HG03175 (cell line): ENCODE measurements around the gene CCM2.

Experiments
- ATAC-seq: cut with Tn5 transposase; IDR thresholded peaks from one replicate; pipeline ENCODE4 v1.9.1; 2021; ENCODE audit warnings: mild to moderate bottlenecking, moderate library complexity; ENCODE audit not compliant: unreplicated experiment

Gene CCM2

DNA sequence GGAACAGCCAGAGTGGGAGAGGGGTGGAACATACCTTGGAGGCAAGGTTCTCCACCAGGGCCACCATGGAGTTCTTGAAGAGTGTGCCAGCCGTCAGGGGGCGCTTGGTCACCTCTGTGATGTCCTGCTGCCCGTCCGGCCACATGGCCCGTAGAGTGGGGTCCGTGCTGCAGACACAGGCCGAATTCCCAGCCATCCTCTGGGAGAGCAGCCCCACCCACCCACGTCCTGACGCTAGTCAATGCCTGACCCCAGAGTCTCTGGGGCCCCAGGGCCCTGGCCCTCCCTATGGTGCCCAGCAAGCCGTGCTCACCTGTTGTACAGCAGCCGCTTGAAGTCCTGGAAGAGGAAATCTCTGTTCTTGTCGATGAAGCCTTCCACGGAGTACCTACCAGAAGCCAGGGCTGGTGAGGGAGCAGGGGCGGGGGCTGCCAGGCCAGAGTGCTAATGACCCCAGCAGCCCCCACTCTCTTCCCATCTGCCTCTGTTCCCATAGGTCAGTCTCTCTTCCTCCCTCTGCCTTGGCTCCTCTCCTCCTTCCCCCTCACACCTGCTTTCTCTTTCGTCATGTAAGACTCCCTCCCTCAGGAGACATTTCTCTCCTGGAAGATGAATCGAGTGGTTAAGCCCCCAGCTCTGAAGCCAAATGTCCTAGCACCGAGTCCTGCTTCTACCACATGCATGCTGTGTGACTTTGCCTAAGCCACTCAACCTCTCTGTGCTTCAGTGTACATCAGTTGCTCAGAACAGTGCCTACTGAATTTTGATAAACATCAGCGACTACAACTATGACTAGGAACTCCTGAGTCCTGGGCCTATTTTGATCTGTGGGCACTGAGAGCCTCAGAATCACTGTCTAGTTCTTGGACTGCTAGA lies 32.2 kb upstream of the CCM2 start:
- ATAC-seq: no peak

DNA sequence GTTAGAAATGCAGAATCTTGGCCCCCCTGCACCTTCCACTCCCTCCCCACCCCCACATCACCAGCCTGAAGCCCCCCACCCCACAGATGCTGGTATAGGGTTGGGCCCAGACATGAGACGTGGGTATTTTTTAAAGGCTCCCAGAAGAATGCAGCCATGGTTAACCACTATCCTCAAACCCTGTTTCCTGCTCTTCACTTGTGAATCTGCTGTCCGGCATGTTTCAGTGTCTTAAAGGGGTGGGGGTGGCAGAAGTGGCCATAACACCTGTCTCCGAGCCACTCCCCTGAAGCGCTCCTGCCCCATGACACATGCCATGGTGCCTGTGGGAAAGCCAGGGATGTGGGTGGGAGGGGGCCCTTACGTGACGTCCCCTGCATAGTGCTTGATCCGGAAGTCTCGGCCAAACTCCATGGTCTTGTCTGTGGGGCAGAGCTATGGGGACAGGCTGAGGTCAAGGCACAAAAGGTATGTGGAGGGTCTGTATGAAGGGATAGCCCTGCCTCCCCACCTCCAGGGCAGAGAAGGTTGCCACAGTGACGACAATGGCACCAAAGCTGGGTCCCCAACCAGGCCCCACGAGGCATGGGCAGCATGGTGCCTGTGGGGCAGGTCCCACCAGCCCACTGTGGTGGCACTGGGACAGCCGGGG lies 30.8 kb upstream of the CCM2 start:
- ATAC-seq: no peak

DNA sequence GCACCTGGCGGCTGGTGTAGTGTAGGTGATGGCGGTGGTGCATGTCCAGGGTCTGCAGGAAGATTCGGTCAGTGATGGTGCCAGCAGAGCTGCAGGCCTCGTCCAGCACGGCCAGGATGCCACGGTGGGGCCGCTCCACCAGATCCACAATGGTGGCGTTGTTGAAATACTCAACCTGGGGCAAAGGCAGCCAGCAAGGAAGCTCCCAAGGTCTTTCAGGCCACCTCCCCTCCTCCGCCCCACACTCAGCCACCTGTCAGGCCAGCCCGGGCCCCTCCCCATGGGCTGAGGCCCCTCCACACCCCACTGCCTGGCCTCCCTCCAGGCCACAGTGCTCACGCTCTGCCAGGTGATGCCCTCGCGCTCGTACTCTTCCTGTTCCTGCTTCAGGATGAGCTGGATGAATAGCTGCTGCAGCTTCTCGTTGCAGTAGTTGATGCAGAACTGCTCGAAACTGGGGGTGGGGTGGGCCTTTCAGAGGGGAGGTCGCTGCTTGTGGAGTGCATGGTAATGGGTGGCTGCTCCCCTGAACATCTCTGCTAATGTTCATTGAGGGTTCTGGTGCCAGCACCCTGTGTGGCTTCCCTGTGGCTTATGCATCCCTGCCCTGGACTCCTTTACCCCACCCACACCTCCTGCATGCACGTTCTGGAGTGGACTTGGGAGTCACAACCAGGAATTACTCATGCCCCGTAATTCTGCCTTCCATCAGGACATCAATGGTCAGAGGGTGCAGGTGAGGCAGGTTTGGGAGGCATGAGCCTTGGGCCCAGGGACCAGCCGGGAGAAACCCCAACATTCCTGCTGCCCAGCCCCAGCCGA lies 30.1 kb upstream of the CCM2 start:
- ATAC-seq: no peak

DNA sequence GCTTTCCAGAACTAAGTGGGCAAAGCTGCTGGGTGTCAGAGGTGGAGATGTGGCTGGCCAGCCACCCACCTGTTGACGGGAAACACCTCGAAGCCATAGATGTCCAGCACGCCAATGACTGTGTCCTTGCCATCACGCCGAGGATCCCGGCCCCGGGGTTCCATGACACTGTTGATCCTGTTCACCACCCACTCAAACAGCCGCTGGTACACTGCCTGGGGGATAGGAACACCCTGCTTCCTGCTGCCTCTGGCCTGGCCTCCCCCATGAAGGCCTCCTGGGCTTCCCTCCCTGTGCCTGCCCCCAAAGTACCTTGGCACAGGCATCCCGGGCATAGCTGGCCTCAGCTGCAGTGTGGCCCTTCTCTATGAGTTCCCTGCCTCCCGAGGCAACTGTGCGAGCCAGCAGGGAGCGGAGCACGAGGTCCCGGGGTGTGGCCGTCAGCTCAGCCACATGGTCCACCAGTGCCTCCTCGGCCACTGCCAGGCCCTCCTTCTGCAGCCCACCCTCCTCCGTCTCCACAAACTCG lies 29.4 kb upstream of the CCM2 start:
- no peak for ATAC-seq

DNA sequence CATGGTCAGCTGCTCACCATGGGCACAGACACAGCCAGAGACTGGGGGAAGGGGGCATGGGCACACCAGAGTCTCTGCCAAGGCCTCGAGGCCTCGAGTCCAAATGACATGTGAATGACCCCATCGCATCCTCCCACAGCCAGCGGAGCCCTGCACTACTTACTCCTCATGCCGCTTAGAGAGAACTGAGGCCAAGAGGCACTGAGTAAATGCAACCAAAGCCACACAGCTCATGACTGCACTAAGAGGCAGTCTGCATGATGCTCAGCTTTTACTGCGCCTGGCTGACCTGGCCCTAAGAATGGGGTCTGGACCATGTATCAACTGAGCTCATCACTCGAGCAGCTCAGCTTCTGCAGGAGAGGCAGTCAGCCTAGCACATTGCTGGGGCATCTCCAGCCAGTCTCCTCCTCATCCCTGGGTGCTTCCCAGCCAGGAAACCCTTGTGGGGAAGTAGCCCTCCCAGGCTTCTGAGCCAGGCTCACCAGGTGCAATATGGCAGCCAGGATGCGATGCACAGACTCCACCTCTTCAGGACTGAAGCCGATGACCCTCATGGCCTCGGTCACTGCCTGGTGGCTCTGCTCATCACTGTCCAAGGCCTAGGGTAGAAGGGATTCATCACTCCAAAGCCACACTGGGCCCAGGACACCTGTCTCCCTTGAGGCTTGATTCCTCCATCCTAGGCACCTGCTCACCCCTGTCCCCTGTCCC lies 28.7 kb upstream of the CCM2 start:
- no peak for ATAC-seq

DNA sequence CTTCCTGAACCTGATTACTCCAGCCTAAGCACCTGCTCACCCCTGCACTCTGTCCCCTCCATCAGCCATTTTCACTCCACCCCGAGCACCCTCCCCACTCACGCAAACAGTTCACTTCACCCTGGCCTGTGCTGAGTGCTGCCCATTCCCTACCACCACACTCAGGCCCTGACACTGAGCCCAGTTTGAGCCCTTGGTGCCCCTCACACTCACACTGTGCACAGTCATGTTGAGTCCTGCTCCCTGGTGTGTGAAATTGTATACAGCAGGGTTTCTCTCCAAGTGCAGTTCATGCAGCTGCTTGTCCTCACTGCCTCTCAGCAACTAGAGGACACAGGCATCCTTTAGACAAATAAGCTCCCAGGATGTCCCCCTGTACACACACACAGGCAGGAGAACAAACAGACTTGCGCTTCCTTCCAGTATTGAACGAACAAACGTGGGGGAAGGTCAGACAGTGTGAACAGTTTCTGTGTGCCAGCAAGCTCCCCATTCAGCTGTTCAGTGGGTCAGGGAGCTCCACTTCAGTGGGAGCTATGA lies 28.0 kb upstream of the CCM2 start:
- no peak for ATAC-seq

DNA sequence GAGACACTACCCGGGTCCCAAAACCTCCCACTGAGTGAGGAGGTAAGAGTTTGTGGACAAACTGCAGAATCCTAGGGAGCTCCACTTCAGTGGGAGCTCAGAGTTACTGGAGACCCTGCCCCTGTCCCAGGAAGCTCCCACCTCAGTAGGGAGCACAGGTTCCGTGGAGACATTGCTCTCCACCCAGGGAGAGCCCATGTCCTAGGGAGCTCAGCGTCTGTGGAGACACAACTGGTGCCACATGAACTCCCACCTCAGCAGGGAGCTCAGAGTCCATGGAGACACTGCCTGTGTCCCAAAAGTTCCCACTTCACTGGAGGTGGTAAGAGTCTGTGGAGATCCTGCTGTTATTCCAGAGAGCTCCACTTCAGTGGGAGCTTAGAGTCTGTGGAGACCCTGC lies 27.4 kb upstream of the CCM2 start:
- no peak for ATAC-seq

DNA sequence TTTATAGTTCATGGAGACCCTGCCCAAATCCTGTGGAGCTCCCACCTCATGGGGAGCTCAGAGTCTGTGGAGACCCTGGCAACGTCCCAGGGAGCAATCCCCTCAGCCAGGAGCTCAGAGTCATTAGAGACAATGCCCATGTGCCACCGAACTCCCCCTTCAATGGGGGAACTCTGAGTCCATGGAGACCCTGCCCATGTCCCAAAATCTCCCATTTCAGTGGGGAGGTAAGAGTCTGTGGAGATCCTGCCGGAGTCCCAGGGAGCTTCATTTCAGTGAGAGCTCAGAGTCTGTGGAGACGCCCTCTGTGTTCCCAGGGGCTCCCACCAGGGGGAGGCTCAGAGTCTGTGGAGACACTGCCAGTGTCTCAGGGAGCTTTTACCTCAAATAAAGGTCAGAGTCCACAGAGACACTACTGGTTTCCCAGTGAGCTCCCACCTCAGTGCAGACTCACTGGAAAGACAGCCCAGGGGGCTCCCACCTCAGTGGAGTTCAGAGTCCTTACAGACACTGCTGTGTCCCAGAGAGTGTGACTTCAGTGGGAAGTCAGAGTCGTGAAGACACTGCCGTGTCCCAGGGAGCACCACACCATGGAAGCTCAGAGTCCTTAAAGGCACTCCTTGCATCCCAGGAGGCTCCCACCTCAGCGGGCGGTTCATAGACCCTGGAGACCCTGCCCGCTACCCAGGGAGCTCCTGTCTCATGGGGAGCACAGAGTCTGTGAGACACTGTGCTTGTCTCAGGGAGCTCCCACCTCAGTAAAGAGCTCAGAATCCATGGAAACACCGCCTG lies 26.2 kb upstream of the CCM2 start:
- ATAC-seq: no peak

DNA sequence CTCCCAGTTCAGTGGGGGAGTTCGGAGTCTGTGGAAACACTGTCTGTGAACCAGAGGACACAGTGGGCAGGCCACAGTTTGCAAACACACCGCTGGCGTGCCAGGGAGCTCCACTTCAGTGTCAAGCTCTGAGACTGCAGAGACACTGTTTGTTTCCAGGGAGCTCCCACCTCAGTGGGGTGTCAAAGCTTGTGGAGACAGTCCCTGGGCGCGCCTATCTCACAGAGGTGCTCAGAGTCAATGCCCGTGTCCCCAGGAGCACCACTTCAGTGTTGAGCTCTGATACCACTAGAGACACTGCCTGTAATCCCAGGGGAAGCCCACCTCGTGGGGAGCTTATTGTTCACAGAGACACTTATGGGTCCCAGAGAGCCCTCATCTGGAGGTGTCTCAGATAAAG lies 25.5 kb upstream of the CCM2 start:
- ATAC-seq: no peak

DNA sequence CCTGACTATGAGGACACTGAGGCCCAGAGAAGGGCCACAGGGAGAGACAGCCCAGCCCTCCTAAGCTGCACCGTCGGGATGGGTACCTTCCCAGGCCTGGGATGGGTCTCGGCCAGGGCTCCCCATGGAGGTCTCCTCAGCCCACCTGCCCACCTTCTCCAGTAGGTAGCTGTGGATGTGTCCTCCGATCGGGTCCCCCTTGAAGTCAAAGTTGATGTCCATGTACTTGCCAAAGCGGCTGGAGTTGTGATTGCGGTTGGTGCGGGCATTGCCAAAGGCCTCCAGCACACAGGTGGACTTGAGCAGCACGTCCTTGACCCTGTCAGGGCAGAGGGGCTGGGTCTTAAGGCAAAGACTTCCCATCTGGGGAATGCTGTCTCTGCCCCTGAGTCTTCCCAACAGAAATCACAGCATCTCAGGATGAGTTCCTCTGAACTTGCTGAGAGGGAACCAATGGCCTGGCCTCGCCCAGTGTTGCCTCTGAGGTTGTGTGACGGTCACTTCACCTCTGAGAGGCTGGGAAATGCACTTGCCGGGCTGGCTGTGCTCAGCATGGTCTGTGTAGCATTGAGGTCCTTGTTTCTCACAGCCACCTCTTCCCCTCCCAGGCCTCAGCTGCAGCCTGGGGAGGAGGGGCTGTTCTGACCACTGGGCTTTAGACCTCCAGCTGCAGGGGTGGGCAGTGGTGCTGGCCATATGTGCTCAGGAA lies 24.5 kb upstream of the CCM2 start:
- no peak for ATAC-seq

DNA sequence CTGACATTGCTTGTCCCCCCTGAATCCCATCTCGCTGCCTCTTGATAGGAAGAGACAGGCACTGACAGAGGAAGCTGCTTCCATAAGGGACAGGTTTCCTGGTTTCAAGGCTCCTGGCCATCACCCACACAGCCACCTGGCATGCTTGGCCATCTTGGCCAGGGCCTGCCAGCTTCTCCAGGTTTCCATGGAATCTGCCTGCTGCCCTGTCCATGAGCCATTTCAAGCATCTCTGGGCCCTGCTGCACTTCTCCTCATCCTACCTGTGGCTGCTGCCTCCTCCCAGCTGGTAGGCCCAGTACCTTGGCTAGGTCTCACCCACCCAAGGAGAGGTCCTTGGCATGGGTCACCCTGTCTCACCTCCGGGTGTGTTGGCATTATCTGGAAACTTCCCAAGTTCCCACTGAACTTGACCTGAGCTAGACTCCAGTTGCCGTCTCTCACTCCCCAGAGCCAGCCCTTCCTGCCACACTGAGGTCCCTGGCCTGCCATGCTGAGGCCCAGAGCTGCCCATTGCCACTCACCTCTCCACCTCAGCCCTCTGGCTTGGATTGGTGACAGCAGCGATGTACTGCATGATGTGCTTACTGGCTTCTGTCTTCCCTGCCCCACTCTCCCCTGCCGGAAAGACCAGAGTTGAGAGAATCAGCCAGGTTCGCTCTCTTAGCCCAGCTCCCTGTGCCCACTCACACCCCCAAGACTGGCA lies 23.8 kb upstream of the CCM2 start:
- ATAC-seq: no peak

DNA sequence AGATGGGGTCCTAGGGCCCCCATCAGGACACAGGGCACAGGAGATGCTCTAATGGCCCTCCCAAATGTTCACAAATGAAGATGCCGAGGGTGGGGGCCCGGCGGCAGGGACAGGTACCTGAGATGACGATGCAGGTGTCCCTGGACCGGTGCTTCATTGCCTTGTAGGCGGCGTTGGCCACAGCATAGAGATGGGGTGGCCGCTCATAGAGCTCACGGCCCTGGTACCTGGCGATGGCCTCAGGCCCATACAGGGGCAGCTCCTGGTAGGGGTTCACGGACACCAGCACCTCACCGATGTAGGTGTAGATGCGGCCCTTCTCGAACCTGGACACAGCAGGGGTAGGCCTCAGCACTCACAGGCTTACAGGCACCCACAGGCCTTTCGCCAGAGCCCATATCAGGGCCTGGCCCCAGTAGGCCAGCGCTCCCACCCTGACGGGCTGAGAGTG lies 23.2 kb upstream of the CCM2 start:
- no peak for ATAC-seq

DNA sequence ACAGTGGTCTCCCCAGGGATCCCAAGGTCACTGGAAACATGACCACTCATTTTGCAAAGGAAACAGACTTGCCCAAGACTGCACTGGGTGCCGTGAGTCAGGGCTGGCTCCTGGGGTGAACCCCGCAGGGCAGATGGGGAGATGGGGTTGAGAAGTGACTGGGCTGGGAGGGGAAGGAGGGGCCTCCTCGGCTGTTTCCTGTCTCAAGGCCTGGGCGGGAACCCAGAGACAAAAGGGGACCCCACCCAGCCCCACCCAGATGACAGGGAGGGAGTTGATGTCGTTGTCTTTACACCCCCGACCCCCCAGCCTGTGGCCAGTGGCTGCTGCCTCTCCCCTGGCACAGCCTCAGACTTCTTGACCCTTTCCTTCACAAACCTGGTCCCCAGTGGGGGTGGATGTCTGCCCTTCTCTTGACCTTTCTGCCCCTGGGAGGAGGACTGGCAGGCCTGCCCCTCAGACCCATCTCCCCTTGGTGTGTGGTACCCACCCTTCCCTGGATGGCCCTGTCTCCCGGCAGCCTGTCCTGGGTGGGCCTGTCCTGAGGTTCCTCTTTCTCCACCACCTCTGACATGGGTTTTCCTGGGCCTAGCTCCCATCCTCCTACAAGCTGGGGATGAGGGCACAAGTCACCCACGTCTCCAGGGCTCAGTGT lies 22.6 kb upstream of the CCM2 start:
- ATAC-seq: no peak

DNA sequence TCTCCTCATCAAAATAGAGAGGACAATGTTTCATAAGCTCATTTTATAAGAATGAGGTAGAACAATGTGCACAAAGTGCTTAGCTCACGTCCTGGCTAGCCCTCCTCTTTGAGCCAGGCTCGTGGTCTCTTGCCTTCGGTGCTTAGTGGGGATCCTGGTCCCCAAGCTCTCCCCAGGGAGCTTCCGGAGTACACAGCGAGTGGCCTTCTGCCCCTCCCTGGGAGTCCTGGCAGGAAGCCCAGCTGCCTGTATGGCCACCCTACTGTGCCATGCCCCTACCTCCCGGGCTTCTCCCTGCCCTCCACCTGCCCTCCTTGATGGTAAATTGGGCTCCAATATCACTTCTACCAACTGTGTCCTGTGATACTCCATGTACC lies 22.1 kb upstream of the CCM2 start:
- ATAC-seq: no peak

DNA sequence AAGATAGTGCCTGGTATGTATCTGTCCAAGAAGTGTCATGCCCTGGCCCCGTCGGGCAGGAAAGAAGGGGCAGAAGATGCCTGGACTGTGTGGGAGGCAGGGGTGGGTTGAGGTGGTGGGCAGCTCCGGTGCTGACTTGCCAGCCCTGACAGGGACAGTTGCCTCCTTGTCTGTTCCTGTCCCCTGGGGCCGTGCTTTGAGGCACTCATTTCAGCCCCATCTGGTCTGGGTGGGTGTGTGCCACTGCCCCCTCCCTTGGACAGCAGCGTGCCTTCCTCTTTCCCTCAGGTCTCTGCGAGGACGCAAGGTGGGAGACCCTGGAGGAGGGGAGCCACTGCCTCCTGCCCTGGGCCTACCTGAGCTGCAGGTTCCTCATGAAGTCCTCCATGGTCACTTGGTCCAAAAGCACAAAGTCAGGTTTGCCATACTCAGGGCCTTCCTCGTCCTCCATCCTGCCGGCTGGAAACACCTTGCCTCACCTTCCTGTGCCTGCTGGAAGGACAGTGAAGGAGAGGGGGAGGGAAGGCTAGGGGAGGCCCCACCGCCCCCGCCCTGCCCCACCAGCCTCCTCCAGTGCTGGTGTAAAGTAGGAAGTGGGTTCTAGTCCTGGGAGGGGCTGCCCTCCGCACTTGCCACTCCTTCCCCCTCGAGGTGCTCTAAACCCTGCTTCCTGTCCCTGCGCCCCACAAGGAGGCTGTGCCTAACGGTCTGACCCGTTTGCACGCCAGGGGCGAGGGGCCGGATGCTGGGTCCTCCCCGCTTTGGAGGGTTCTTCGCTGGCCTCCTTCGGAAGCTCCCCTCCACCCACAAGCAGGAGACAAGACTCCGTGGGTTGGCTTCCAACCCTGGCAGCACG lies 21.3 kb upstream of the CCM2 start, which contains the start of gene MYO1G:
MYO1G (minus strand) TSS at position 505 of the 856 bp plus-strand sequence; CDS start at position 451, 54 bp downstream.
- ATAC-seq: peak; percentile 70

DNA sequence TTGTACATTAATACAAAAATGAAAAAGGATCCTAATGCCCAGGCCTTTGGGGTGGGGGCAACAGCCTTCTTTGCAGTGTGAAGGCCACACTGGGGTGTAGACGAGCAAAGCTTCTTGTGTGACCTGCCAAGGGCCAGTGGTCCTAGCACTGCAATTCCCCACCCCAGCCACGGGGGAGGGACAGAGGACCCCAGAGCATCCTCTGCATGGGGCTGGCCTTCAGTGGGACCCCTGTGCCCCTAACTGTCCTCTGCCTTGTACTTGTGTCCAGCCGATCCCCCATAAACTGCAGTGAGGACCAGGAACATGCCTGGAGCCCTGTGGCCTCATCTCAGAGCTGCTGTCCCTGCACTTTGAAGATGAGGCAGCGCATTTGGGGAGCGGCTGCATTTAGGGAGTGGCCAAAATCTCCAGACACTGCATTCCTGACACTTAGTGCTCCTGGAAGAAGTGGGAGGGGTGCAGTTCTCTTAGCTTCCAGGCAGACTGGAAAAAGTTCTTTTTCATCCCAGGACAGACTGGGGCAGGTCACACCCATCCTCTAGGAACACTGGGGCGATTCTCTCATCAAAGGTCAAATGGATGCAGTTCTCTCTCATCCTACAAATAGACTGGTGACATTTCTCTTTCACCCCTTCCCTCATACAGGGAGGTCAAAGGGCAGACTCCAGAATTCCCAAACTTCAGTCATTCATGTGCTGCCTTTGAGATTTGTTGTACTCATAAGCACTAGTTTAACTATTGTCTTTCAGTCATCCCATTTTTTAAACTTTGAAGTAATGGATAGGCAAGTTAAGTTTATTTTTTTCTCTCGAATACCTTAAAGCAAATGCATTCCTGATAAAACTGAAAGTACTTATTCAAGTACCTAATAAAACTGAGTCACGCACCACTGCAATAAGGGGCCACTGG lies 20.3 kb upstream of the CCM2 start:
- ATAC-seq: peak; percentile 21
